ENCODE data around the gene SMOC2.

GRCh38 chr6:168411793-168412192 lies 29.2 kb upstream of the SMOC2 start:
- TF ChIP-seq, protein P1, sequence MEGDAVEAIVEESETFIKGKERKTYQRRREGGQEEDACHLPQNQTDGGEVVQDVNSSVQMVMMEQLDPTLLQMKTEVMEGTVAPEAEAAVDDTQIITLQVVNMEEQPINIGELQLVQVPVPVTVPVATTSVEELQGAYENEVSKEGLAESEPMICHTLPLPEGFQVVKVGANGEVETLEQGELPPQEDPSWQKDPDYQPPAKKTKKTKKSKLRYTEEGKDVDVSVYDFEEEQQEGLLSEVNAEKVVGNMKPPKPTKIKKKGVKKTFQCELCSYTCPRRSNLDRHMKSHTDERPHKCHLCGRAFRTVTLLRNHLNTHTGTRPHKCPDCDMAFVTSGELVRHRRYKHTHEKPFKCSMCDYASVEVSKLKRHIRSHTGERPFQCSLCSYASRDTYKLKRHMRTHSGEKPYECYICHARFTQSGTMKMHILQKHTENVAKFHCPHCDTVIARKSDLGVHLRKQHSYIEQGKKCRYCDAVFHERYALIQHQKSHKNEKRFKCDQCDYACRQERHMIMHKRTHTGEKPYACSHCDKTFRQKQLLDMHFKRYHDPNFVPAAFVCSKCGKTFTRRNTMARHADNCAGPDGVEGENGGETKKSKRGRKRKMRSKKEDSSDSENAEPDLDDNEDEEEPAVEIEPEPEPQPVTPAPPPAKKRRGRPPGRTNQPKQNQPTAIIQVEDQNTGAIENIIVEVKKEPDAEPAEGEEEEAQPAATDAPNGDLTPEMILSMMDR (IDR thresholded peaks at IDR 0.05): no peak
- TF ChIP-seq POLR2A (IDR thresholded peaks at IDR 0.05): no peak

Data from tibial nerve (tissue), 3 donors.